ENCODE measurements around the gene TMA7. TPM values are rescaled to one million over a fixed set of nuclear protein-coding genes. Genes with fewer than 3 reads are reported as not detected.

Gene TMA7
- total and polyA plus RNA-seq, 2 donors (not counting 3 experiments of a cell fraction or from before 2014, with no cell fraction given): 137 to 306 TPM

GRCh38 chr3:48399387-48400172 is 40.5 kb upstream of the TMA7 start:
- H3K27ac ChIP-seq (ENCODE audit: insufficient read depth, low read depth, low read length): no peak overlapping the region
- BruUV-seq (replicated peaks): no TSS peak
- H4K20me1 ChIP-seq (replicated peaks; ENCODE audit: control insufficient read depth, extremely low read depth, insufficient read depth, low read length): no peaks in the 10 kb centered on the region
- H3K36me3 ChIP-seq (ENCODE audit: control insufficient read depth in 2 of 2, extremely low read depth in 1 of 2, insufficient read depth in 2 of 2, low read length in 2 of 2): peaks cover 0 to 3% of the 10 kb centered on the region in 2 experiments
- H3K4me1 ChIP-seq (ENCODE audit: control insufficient read depth, extremely low read depth, insufficient read depth, low read length): peaks cover 10% of the 10 kb centered on the region
- no peaks in the 10 kb centered on the region for H3K9me3 ChIP-seq (replicated peaks; ENCODE audit: control insufficient read depth, insufficient read depth, low read length)
- intact Hi-C loops (cut with micrococcal nuclease) (no loop called here), dilution Hi-C loops (cut with MboI; ENCODE audit: extremely low pct_ligation_motif_present, low sequenced_read_pairs) (no loop called here)
- POLR2A ChIA-PET: no interaction called here
- no peak overlapping the region for H3K9ac ChIP-seq (replicated peaks; ENCODE audit: extremely low read depth, insufficient read depth, low read length)
- CTCF ChIA-PET: interaction anchor here (0.9 to 12.6 kb wide), 13 partner anchors 11 to 257 kb away, joined by 3 to 716 read pairs (median 17); partner anchors contain the start of genes PFKFB4 and PLXNB1
- no peak for DNase-seq (ENCODE audit: low read depth, low spot score)
- no peak for FAIRE-seq
- H3K27me3 ChIP-seq (ENCODE audit: control insufficient read depth in 2 of 2, insufficient read depth in 2 of 2, low read length in 2 of 2): peaks cover 7 to 11% of the 10 kb centered on the region in 2 experiments
- H3K79me2 ChIP-seq (ENCODE audit: control insufficient read depth, insufficient read depth, low read length): no peaks in the 10 kb centered on the region
- H2AFZ ChIP-seq (ENCODE audit: low read depth, low read length): no peak overlapping the region
- H3K4me2 ChIP-seq (ENCODE audit: insufficient read depth, low read length): no peak overlapping the region
- no peak overlapping the region for H3K4me3 ChIP-seq (replicated peaks in 1 of 3; ENCODE audit: insufficient read depth in 1 of 3, low read depth in 1 of 3, low read length in 3 of 3)
- no peaks in the 10 kb centered on the region for H3K9me1 ChIP-seq (replicated peaks; ENCODE audit: control insufficient read depth, extremely low read depth, insufficient read depth, low read length)
- TF ChIP-seq MAX (IDR thresholded peaks at IDR 0.05; ENCODE audit: insufficient read depth, insufficient read length): no peak
- TF ChIP-seq POLR2A (IDR thresholded peaks at IDR 0.05; ENCODE audit: low read depth, low read length): no peak
- TF ChIP-seq JUN (IDR thresholded peaks at IDR 0.05; ENCODE audit: borderline replicate concordance, insufficient read depth, insufficient read length, low read depth): no peak

- no TSS peak for BruUV-seq (replicated peaks)
- intact Hi-C loops (cut with micrococcal nuclease): loop anchor here (1.0 kb wide), 3 partner anchors 35 to 255 kb away; no protein-coding TSS in a partner anchor
- CTCF ChIA-PET: interaction anchor here (0.6 to 12.6 kb wide), 66 partner anchors 9 to 1778 kb away, joined by 3 to 716 read pairs (median 4); partner anchors contain the start of genes ATRIP, CCDC51, CDC25A and IP6K2
- H3K27me3 ChIP-seq (ENCODE audit: control insufficient read depth in 2 of 2, insufficient read depth in 2 of 2, low read length in 2 of 2): peaks cover 1% of the 10 kb centered on the region in 2 experiments
- peaks cover 0 to 8% of the 10 kb centered on the region in 2 experiments for H3K36me3 ChIP-seq (ENCODE audit: control insufficient read depth in 2 of 2, extremely low read depth in 1 of 2, insufficient read depth in 2 of 2, low read length in 2 of 2)
- no peaks in the 10 kb centered on the region for H4K20me1 ChIP-seq (replicated peaks; ENCODE audit: control insufficient read depth, extremely low read depth, insufficient read depth, low read length)
- no peak overlapping the region for H3K4me3 ChIP-seq (replicated peaks in 1 of 3; ENCODE audit: insufficient read depth in 1 of 3, low read depth in 1 of 3, low read length in 3 of 3)
- no peak overlapping the region for H2AFZ ChIP-seq (ENCODE audit: low read depth, low read length)
- DNase-seq (ENCODE audit: low read depth, low spot score): peak; percentile 52
- peaks cover 10% of the 10 kb centered on the region for H3K4me1 ChIP-seq (ENCODE audit: control insufficient read depth, extremely low read depth, insufficient read depth, low read length)
- H3K9me1 ChIP-seq (replicated peaks; ENCODE audit: control insufficient read depth, extremely low read depth, insufficient read depth, low read length): no peaks in the 10 kb centered on the region
- dilution Hi-C loops (cut with MboI; ENCODE audit: extremely low pct_ligation_motif_present, low sequenced_read_pairs): no loop called here
- peak; percentile 85 for FAIRE-seq
- H3K9ac ChIP-seq (replicated peaks; ENCODE audit: extremely low read depth, insufficient read depth, low read length): no peak overlapping the region
- TF ChIP-seq EZH2 (IDR thresholded peaks at IDR 0.05; ENCODE audit: borderline replicate concordance, low read depth, low read length, severe bottlenecking): no peak
- TF ChIP-seq CTCF (IDR thresholded peaks at IDR 0.05; ENCODE audit: extremely low read depth in 1 of 2, insufficient read depth in 1 of 2, low read depth in 1 of 2, low read length in 2 of 2): peak; percentile 69 to 72
- TF ChIP-seq FOS (IDR thresholded peaks at IDR 0.05; ENCODE audit: borderline replicate concordance, insufficient read depth, low read length): no peak
- TF ChIP-seq GATA2 (IDR thresholded peaks at IDR 0.05; ENCODE audit: insufficient read depth, insufficient read length, low read depth, low read length): no peak
- no peak for TF ChIP-seq POLR2AphosphoS5 (IDR thresholded peaks at IDR 0.05; ENCODE audit: insufficient read depth, low read depth, low read length)
- no peak for TF ChIP-seq MAX (IDR thresholded peaks at IDR 0.05; ENCODE audit: insufficient read depth, insufficient read length)
- no peaks in the 10 kb centered on the region for H3K9me3 ChIP-seq (replicated peaks; ENCODE audit: control insufficient read depth, insufficient read depth, low read length)
- POLR2A ChIA-PET: interaction anchor here (0.9 to 1.3 kb wide), 2 partner anchors 35 to 39 kb away, joined by 4 to 7 read pairs; partner anchors contain the start of gene CCDC51
- H3K27ac ChIP-seq (ENCODE audit: insufficient read depth, low read depth, low read length): no peak overlapping the region
- no peaks in the 10 kb centered on the region for H3K79me2 ChIP-seq (ENCODE audit: control insufficient read depth, insufficient read depth, low read length)
- no peak overlapping the region for H3K4me2 ChIP-seq (ENCODE audit: insufficient read depth, low read length)
Measured at GRCh38 chr3:48400824-48401433, 39.1 kb upstream of the TMA7 start.

Data from endothelial cell of umbilical vein (primary cell).